ENCODE results near the gene SPTBN4.

Gene SPTBN4

GRCh38 chr19:40599902-40600569 is 133.2 kb downstream of the SPTBN4 start:
- in situ Hi-C loops (cut with MboI; ENCODE audit: low sequenced_read_pairs) = no loop called here

GRCh38 chr19:40600570-40601133 is 133.9 kb downstream of the SPTBN4 start:
- in situ Hi-C loops (cut with MboI; ENCODE audit: low sequenced_read_pairs) = no loop called here

GRCh38 chr19:40601134-40601974 is 134.6 kb downstream of the SPTBN4 start, which contains the start of gene LTBP4:
Gene LTBP4, plus strand, starts transcription at chr19:40601369. Its CDS starts 19 bp downstream, at chr19:40601388.
- in situ Hi-C loops (cut with MboI; ENCODE audit: low sequenced_read_pairs) = no loop called here

- in situ Hi-C loops (cut with MboI; ENCODE audit: low sequenced_read_pairs) = no loop called here
These were observed 136.2 kb downstream of the SPTBN4 start for GRCh38 chr19:40603071-40603388.

GRCh38 chr19:40603389-40604170 is 136.8 kb downstream of the SPTBN4 start:
- in situ Hi-C loops (cut with MboI; ENCODE audit: low sequenced_read_pairs) = no loop called here

GRCh38 chr19:40604171-40604646 is 137.4 kb downstream of the SPTBN4 start:
- in situ Hi-C loops (cut with MboI; ENCODE audit: low sequenced_read_pairs) = no loop called here

GRCh38 chr19:40604647-40605215 is 137.9 kb downstream of the SPTBN4 start:
- in situ Hi-C loops (cut with MboI; ENCODE audit: low sequenced_read_pairs) = no loop called here

GRCh38 chr19:40605216-40605971 is 138.6 kb downstream of the SPTBN4 start:
- in situ Hi-C loops (cut with MboI; ENCODE audit: low sequenced_read_pairs) = no loop called here

- in situ Hi-C loops (cut with MboI; ENCODE audit: low sequenced_read_pairs) = no loop called here
These were observed 140.8 kb downstream of the SPTBN4 start for GRCh38 chr19:40607311-40608239.

GRCh38 chr19:40608240-40608621 is 141.4 kb downstream of the SPTBN4 start:
- in situ Hi-C loops (cut with MboI; ENCODE audit: low sequenced_read_pairs) = no loop called here

GRCh38 chr19:40608957-40609356 is 142.2 kb downstream of the SPTBN4 start:
- in situ Hi-C loops (cut with MboI; ENCODE audit: low sequenced_read_pairs) = no loop called here

- in situ Hi-C loops (cut with MboI; ENCODE audit: low sequenced_read_pairs) = no loop called here
These were observed 143.0 kb downstream of the SPTBN4 start for GRCh38 chr19:40609561-40610395.

GRCh38 chr19:40610396-40611064 is 143.7 kb downstream of the SPTBN4 start:
- in situ Hi-C loops (cut with MboI; ENCODE audit: low sequenced_read_pairs) = no loop called here

GRCh38 chr19:40611096-40611495 is 144.3 kb downstream of the SPTBN4 start:
- in situ Hi-C loops (cut with MboI; ENCODE audit: low sequenced_read_pairs) = no loop called here

GRCh38 chr19:40611900-40612698 is 145.3 kb downstream of the SPTBN4 start:
- in situ Hi-C loops (cut with MboI; ENCODE audit: low sequenced_read_pairs) = no loop called here

- in situ Hi-C loops (cut with MboI; ENCODE audit: low sequenced_read_pairs) = no loop called here
These were observed 146.3 kb downstream of the SPTBN4 start for GRCh38 chr19:40612831-40613689.

Measured in HL-60/S4 treated with phorbol 12-myristate 13-acetate at 8.2 ng/mL for 4 days and 3 days (cell line).